DND-41 (cell line): Measurements from ENCODE around the gene IGSF8.

Source experiments
- CTCF ChIP-seq: IDR thresholded peaks from 2 replicates; pipeline ENCODE4 v1.5.1; 2012; ENCODE audit warnings: borderline replicate concordance, low read length, moderate library complexity, mild to moderate bottlenecking; ENCODE audit not compliant: poor library complexity, severe bottlenecking; ENCODE audit errors: extremely low read depth
- EZH2 ChIP-seq: IDR thresholded peaks from 3 replicates; pipeline ENCODE4 v1.6.1; 2012; ENCODE audit warnings: borderline replicate concordance, low read depth, mild to moderate bottlenecking, moderate library complexity, low read length, inconsistent platforms; ENCODE audit not compliant: severe bottlenecking

GRCh38 chr1:160095382-160096105, 2.9 kb downstream of the IGSF8 start:
- no peak for TF ChIP-seq CTCF
- no peak for TF ChIP-seq EZH2
